ENCODE data around the gene GSE1.

The GSE1 gene

DNA sequence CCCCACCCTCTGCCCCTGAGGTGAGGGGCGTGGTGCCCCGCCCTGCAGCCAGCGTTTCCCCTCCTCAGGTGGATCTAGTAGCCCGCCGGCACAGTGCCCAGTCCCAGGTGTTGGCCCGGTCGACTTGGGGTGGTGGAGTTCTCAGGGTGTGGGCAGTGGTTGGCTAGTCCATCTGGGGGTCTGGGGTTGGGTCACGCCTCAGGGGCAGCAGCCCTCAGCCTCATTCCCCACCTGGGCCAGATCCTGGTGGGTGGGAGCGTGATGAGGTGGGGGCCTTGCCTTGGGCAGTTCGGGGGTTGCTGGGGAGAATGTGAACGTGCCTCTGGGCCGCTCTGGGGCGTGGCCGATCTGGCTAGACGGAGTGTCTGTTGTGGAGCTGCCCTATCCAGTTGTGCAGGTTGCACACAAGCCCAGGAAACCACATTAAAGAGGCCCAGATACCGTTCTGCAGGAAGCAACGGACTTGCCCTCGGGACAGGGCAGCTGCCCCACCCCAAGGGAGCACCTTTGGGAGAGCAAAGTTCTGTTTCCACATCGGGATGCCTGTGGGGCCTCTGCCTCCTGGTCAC lies 32.0 kb downstream of the GSE1 start:
- no peak for DNase-seq (ENCODE audit: low read depth in 3 of 3)

DNA sequence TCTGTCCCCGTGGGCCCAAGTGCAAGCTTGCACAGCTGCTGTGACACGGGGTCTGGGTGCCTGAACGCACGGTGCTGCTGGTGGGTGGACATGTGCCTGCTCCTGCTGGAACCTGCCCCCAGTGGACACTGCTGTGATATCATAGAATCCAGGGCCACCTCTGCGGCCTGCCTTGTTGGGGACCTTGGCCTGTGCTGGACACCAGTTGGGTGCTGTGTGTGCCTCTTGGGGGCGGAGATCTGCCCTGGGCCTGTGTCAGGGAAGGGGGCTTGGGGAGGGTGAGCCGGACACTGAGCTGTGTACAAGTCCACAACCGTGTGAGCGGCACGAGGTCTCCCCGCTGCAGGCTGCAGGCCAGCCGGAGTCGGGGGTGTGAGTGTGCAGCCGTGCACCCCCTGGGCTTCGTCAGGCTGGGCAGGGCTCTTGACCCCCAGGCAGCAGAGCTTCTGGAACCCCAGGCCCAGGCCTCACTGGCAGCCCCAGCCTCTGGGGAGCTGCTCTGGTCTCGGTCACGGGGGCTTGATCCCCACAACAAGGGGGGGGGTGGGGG lies 33.3 kb downstream of the GSE1 start:
- DNase-seq (ENCODE audit: low read depth in 3 of 3) = no peak

GRCh38 chr16:85646976-85647375 lies 33.9 kb downstream of the GSE1 start:
- DNase-seq (ENCODE audit: low read depth in 3 of 3) = no peak

GRCh38 chr16:85648070-85648714 lies 35.1 kb downstream of the GSE1 start:
- DNase-seq (ENCODE audit: low read depth in 3 of 3) = no peak

- DNase-seq (ENCODE audit: low read depth in 3 of 3) = no peak
Observed at GRCh38 chr16:85648805-85649204, 35.7 kb downstream of the GSE1 start.

GRCh38 chr16:85649411-85650134 lies 36.5 kb downstream of the GSE1 start:
- no peak for DNase-seq (ENCODE audit: low read depth in 3 of 3)

GRCh38 chr16:85650135-85650843 lies 37.2 kb downstream of the GSE1 start:
- no peak for DNase-seq (ENCODE audit: low read depth in 3 of 3)

DNA sequence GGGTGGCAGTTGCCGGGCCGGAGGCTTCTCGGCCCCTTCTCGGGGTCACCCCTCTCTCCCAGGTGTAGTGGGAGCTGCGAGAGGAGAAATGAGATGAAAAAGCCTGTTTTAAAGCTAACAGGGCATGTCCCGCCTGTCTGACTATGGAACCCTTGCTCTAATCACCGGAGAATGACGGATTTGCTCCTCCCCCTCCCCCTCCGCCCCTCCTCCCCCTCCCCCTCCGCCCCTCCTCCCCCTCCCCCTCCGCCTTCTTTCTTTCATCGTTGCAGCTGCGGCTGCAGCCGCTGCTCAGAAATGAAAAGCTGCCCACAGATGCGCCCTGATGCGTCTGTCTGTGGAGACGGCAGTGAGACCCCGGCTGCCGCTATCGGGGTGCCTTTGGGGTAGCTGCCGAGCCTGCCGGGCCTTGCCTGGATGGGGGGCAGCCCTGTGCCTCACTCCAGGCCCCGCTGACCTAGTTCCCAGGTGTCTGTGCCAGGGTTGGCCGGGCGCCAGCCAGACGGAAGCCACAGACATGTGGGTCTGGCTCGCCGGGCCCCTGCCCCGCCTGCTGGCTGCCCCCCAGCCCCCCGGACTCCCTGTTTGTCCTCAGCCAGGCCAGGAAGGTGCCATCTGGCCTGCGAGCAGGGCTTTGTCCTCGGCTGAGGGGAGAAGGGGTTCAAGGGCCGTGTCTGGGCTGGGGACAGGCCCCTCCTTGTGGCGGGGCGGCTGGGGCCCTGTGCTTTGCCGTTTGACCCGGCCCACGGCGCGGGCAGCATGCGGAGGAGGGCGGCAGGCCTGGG lies 37.9 kb downstream of the GSE1 start:
- DNase-seq (ENCODE audit: low read depth in 3 of 3) = no peak

DNA sequence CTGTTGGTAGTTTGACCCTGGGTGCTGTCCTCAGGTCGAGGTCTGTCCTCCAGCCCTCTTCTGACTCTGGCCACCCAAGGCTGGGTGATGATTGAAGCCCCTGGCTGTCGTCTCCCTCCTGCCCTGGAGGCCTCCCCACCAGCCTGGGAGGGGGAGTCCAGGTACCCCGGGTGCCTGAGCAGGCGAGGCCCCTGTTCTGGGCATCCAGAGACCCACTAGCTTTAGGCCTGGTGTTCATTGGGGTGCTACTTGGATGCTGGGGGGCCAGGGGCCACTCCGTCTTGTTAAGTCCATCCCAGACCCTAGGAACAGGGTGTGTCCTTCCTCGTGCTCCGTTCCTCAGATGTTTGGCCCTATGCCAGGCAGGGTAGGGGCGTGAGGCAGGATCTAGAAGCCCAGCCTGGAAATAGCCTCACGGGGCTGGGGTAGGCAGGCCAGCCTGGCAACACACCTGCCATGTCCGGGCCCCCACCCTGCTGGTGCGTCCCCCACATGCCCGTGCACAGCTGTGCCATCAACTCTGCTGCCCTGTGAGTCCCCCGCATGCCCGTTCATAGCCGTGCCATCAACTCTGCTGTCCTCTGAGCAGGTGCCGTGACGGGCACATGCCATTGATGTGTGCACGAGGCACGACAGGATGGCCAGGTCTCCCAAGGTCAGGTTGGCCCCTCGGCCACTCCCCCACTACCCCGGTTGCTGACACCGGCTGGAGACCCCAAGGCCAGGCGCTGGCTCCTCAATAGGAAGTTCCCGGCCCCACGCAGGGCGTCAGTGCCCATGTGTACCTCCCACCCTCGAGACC lies 38.7 kb downstream of the GSE1 start:
- no peak for DNase-seq (ENCODE audit: low read depth in 3 of 3)

DNA sequence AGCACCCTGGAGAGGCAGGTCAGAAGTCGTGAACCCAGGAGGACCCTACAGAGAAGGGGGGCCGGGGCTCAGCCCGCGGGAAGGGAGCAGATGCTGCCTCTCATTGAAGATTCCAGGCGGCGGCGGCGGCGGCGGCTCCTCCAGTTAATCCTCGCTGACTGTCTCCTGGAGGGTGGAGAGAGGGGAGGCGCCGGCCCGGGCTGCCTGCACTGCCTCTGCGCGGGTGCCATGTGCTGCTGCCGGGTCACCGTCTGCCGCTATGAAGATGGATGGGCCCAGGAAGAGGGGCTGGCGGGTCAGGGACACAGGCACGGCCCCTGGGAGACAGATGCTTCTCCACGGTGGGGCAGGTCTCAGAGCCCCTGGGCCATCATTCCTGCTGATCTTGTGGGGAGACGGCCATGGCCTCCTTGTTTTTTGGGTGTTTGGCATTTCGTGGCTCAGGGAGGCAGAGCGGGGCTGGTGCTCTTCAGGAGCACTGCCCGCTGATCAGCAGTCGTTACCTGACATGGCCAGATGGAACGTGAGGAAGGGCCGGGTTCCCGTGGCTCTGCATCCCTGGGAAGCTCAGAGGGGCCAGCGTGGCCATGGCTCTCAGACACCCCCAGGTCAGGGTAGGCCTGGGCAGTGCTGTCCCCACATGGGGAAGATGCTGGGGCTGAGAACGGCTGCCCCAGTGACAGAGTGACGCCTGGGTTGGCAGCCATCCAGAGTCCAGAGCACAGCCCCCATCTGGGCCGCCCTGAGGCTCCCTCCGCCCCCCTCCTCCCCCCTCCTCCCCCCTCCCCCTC lies 39.5 kb downstream of the GSE1 start:
- DNase-seq (ENCODE audit: low read depth in 3 of 3) = no peak

GRCh38 chr16:85653290-85653891 lies 40.3 kb downstream of the GSE1 start:
- DNase-seq (ENCODE audit: low read depth in 3 of 3) = no peak

DNA sequence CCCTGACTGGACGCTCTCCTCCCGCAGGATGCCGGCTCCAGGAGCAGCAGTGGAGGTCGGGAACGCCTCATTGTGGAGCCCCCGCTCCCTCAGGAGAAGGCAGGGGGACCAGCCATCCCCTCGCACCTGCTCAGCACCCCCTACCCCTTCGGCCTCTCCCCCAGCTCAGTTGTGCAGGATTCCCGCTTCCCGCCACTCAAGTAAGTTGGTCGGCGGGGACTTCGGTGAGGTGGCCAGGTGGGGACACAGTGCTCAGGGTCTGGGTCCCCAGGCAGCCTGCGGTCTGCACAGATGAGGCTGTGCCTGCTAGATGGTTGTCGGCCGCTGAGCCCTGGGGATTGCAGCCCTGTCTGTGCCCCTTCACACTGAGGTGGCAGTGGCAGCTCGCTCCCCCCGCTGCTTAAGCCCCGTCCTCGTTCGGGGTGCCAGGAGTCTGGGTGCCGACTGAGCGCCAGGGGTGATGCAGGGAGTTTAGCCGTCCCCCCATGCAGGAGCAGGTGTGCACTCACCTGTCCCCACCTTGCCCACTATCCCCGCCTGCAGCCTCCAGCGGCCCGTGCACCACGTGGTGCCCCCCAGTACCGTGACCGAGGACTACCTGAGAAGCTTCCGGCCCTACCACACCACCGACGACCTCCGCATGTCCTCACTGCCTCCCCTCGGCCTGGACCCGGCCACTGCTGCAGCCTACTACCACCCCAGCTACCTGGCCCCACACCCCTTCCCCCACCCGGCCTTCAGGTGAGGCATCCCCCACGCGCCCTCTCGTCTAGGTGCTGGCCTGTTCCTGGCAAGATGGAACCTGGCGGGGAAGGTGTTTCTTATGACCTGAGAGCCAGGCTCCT lies 41.4 kb downstream of the GSE1 start:
- DNase-seq (ENCODE audit: low read depth in 3 of 3) = no peak

DNA sequence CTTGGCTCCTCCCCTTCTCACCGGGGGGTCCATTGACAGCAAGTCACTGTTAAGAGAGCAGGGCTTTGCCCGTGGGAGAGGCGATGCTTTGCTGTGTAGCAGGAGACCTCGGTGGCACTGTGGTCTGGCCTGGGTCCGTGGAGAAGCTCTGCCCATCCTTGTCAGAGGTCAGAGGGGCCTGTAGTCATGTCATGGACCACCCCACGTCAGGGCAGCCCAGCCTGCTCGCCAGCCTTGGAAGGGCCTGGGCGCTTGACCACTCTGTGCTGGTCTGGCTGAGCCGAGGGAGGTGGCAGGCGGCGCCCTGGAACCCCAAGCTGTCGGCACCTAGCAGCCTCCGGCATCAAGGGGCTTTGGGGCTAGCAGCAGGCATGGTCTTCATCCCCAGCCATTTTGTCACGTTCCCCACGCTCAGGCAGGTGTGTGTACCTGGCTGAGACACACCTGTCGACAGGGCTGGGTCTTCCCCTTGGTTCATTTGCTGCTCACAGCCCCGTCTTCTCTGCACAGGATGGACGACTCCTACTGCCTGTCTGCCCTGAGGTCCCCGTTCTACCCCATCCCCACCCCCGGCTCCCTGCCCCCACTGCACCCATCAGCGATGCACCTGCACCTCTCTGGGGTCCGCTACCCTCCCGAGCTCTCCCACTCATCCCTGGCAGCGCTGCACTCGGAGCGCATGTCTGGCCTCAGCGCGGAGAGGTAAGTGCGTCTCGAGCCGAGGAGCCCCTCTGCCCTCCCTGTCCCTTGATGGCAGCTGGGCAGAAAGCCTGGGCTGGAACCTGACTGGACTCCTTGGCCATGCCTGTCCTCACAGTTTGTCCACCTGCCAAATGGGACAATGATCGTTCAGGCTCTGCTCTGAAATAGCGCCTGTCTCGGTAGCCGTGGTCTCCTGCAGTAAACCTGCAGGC lies 42.4 kb downstream of the GSE1 start:
- no peak for DNase-seq (ENCODE audit: low read depth in 3 of 3)

DNA sequence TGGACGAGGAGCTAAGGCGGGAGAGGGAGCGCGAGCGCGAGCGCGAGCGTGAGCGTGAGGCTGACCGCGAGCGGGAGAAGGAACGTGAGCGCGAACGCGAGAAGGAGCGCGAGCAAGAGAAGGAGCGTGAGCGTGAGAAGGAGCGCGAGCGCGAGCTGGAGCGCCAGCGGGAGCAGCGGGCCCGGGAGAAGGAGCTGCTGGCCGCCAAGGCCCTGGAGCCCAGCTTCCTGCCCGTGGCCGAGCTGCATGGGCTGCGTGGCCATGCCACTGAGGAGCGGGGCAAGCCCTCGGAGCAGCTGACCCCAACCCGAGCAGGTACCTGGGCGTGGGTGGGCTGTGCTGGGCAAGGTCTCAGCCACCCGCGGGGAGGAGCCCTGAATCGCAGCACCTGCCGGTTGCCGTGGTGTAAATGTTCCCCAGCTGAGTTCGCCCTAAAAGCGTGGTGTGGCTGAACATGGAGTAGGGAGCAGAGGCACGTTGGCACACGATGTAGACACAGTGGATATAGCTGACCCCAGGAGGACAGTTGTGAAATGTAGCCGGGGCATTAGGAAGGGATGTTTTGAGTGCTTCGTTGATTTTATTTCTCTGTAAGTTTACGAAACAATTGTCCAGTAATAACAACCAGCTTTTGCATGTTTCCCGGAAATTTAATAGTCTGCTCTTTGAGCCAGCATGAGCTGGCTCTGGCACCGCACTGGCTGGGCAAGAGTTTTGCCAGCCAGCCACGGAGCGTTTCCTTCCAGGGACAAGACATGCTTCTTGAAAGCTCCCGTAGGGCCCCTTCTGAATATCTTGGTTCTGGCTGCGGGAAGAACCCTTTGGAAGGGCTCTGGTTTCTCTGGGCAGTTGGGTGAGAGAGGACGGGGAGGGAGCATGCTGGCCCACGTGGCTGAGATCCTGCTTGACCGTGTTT lies 43.5 kb downstream of the GSE1 start:
- no peak for DNase-seq (ENCODE audit: low read depth in 3 of 3)

DNA sequence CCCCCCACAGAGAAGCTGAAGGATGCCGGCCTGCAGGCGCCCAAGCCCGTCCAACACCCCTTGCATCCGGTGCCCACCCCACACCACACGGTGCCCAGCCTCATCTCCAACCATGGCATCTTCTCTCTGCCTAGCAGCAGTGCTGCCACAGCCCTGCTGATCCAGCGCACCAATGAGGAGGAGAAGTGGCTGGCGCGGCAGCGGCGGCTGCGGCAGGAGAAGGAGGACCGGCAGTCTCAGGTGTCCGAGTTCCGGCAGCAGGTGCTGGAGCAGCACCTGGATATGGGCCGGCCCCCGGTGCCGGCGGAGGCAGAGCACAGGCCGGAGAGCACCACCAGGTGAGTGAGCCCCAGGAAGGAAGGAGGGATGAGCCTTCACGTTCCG lies 44.1 kb downstream of the GSE1 start:
- no peak for DNase-seq (ENCODE audit: low read depth in 3 of 3)

DNA sequence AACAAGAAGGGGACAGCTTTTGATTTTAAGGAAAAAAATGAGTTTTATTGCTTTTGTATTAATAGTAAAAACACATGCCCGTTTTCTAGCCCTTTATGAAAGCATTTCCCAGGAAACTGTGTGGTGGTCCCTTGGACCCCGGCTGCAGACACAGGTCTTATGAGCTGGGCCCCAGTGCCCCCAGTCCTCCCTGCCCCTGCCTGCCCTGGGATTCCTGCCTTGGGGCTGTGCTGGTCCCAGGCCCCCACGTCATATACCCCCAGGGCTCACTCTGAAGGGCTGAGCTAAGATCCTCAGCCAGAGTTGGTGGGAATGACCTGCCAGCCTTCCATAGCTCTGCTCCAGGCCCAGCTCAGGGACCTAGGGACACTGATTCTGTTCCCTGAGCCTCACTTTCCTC lies 44.9 kb downstream of the GSE1 start:
- no peak for DNase-seq (ENCODE audit: low read depth in 3 of 3)

Measured in stimulated activated CD4-positive, alpha-beta T cell treated with anti-CD3 and anti-CD28 coated beads, TNF-alpha, amount 100 ng/mL, for 48 hours (primary cell).